GM19193 (cell line): ENCODE data around the gene UBE2V1.

Experiments
- POLR2A ChIP-seq: IDR thresholded peaks from 4 replicates; pipeline ENCODE4 v1.6.1; 2011; ENCODE audit not compliant: insufficient read depth, insufficient read length; ENCODE audit errors: extremely low read depth

Gene UBE2V1

DNA sequence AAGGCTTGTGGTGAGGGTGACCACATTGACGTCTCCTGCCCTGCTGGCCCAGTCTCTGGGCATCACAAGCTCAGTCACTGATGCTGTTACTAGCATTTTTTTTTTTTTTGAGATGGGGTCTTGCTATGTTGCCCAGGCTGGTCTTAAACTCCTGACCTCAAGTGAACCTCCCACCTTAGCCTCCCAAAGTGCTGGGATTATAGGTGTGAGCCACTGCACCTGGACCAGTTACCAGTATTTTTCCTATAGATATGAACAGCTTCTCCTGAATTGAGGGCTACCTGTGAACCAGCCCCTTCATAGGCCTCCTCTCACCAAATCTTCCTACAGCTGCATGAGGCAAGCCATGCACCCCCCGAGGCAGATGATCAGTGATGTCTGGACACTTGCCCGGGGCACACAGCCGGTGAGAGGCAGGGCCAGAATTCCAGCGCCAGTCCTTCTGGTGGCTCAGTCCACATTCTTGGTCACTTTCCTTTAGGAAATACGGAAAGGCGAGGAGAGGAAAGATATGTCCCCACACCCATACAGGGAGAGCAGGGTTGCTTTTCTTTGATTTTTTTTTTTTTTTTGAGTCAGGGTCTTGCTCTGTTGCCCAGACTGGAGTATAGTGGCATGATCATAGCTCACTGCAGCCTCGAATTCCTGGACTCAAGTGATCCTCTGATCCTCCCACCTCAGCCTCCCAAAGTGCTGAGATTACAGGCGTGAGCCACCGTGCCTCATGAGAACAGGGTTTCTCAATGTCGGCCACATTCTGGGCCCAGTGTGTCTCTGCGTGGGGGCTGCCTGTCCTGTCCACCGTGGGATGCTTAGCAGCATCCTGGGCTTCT lies 50.7 kb downstream of the UBE2V1 start:
- TF ChIP-seq POLR2A: no peak

DNA sequence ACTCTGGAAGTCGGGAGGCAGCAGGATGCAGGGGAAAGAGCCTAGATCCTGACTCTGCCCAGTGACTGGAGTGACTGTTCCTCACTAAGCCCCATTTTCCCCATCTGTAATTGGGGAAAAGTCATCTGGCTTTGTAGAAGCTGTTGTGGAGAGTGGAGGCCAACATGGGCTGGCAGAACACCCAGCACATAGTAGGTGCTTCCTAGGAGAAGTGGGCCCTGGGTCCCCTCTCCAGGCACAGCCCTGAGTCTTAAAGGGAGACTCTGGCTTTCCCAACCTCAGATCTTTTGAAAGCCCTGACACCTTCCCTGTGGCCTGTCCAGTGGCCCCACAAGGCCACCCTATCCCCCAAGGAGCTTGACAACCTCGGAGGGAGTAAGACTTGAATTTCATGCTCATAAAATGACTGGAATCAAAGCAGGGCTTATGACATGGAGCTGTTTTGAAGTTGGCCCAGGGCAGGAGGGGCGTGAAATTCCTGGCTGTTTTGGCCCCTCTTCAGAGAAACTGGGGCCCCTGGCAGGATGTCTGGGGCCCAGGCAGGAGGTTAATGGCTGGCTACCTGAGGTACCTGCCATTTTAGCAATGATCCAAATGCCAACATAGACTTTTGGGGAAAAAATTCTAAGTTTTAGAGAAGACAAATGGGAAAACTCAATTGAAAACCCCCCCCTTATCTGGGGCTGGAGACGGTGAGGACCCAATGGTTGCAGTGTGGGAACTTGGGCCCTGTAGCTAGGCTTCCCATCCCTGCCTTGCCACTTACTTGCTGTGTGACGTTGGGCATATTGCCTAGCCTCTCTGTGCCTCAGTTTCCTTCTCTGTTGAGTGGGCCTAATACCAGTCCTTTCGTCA lies 51.6 kb downstream of the UBE2V1 start:
- no peak for TF ChIP-seq POLR2A

DNA sequence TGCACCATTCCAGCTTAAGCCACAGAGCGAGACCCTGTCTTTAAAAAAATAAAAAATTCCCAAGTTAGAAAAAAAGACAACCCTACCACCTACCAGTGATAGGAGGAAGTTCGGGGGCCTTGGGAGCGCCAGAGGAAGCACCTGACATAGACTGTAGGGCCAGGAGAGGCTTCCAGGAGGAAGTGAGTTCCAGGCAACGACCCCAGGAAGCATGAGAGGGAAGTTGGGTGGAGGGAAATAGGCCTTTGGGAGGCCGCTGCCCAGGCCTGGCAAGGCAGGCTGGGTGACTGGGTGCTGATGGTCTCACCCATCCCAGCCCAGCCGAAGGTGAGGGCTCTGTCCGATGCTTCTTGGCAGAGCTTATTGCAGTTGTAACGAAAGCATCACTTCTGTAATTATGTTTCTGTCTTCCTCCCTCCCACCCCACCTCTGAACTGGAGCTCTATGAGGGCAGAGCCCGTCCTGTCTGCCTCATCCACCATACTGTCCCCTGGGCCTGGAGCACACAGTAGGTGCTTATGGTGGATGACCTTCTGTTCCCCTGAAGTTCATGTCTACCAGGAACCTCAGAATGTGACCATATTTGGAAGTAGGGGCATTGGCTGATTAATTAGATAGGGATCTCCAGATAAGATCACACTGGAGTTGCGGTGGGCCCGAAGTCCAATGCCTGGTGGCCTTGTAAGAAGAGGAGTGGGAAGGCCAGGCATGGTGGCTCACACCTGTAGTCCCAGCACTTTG lies 54.1 kb downstream of the UBE2V1 start:
- TF ChIP-seq POLR2A: no peak

DNA sequence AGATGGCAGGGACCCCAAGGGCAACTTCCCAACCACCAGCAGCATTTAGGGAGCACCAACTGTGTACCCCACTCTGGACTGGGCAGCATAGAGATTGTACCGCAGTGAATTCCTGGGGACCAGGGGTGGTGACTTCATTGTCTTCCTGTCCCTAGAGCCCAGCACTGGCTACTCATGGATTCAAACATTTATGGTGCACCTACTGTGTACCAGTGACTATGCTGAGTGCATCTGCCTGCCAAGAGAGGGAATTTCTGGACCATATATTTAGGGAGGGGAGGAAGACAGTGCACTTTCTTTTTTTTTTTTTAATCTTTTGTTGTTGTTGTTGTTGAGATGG lies 55.3 kb downstream of the UBE2V1 start:
- no peak for TF ChIP-seq POLR2A

DNA sequence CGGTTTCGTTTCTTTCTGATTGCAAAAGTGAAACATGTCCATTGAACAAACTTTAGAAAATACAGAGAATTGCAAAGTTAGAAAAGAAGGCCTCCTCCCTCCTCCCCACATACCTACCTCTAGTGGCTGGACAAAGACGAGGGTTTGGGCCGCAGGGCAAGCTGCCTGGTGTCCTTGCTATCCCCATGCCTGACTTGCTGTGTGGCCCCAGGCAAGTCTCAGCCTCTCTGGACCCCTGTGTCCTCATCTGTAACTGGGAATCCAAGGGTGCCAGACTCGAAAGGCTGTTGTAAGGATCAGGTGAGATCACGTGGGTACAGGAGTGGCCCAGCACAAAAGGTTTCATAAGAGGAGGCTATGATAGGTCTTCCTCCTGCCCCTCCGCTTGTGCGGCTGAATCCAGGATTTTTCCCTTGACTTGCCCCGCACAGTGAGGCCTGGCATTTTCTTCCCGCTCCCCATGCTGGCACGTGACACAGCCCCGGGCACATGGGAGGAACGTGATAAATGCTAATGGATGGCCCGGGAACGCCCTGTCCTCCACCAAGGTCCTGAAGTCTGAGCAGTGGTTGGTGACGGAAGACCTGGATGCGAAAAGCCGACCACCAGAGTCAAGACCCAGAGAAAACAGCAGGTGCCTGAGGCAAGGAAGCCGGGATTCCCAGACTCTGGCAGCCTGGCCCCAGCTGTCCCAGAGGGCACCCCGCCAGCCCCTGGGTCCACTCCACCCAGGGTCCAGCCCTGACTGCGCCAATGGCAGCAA lies 55.8 kb downstream of the UBE2V1 start:
- no peak for TF ChIP-seq POLR2A

DNA sequence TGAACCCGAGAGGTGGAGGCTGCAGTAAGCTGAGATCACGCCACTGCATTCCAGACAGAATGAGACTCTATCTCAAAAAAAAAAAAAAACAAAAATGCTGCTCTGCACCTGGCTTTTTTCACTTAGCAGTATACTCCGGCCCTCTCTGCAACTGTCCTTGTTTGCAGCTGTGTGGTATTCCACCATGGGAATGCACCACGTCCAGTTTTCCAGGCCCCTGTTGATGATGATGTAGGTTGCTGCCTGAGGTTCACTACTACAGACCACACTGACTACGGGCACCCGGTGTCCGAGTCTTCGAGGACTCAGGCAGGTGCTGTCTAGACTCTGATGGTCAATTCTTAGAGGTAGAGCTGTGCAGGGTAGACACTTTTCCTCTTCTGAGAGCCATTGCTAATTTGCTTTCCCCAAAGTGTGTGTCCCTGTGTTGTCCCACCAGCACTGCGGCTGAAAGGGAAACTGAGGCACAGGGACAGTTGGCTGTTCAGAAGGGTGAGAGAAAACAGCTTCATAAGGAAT lies 56.5 kb downstream of the UBE2V1 start:
- no peak for TF ChIP-seq POLR2A

DNA sequence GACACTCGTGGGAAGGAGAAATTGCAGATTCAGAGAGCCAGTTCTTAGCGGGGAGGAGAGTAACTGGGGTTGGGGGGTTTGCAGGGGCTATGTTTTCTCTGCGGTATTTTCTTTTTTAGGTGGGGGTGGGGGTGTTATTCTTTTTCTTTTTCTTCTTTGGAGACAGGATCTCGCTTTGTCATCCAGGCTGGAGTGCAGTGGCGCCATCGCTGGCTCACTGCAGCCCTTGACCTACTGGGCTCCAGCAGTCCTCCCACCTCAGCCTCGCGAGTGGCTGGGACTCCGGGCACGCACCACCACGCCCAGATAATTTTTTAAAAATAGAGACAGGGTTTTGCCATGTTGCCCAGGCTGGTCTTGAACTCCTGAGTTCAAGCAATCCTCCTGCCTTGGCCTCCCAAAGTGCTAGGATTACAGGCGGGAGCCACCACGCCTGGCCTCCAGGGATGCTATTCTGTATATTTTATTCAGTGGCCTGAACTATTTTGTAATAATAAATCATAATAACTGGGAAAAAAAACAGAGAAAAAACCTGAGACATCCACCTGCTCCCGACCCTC lies 57.3 kb downstream of the UBE2V1 start:
- no peak for TF ChIP-seq POLR2A

DNA sequence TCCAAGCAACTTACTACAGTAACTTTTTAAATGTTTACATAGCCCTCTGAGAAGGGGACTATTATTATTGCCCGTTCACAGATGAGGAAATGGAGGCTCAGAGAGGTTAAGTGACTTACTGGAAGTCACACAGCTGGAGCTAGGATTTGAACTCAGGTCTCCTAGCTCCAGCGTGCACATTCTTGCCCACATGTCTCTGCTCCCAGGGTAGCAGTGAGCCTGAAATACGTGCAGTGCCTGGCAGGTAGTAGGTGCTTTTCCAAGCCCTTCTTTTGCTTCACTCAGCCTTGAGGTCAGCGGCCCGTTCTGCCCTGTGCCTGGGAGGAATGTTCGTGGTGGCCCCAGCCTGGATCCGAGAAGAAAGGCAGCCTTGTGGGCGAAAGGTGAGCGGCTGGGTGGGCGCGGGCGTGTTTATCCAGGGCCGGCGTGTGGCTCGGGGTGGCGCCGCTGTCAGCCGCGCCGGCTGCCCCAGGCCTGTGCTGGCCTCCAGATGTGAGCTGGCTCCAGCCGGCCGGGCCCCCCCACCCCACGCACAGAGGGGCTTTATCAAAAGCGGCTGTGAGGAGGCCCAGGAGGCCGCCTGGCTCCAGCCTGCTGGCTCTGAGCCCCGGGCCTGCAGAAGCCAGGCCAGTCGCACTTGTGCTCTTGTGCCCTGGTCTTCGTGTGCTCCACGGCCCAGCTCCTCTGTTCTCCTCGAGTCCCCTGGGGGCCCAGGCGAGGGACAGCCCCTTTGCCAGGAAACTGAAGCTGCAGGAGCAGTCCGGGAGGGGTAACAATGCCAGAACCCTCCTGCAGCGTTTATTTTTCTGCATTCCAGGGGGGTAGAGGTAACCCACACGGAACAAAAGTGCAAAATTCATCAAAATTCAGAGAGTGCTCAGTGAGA lies 58.1 kb downstream of the UBE2V1 start:
- no peak for TF ChIP-seq POLR2A

DNA sequence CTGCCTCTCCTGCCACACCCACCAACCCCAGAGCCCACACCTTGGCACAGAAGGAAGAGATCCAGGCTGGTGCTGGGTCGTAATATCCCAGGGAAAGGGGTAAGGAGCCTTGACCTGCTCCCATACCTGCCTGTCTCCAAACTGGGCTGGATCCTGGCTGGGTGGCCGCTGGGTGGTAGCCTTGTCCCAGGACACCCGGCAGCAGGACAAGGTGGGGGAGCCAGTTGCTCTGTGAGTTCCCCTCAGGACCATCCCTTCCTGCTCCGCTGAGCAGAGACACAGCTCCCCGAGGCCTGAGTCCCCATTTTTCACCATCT lies 58.8 kb downstream of the UBE2V1 start:
- no peak for TF ChIP-seq POLR2A

DNA sequence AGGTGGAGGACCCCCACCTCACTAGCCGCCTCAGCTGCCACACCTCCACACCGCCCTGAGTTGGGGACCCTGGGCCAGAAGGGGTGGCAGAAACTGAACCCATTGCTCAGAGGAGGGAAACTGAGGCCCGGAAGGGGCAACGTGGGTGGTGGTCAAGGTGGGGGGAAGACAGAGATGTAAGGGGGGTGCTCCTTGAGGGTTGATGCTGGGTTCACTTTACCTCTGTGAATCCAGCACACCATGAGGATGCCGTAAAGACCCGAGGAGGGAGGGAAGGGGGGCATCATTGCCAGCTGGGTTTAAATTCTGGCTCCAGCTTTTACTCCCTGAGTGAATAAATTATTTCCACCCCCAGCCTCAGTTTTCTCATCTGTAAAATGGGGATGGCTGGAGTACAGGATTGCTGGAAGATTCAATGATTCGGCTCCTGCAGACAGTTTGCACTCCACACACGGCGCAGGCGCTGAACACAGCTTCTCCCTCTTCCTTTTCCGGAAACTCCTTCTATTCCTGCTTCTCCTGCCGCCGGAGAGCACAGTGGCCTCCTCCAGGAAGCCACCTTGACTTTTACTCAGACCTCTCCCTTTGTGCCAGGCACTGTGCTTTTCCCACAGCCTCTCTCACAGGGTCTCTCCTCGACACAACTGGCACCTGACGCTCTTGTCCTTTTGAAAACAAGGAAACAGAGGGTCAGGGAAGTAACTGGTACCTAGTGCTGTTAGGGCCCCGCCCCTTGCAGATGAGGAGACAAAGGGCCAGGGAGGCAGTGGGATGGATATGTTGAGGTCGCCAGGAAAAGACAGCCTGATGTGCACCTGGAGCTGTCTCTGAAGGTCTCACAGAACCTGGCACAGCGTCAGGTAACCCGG lies 59.4 kb downstream of the UBE2V1 start:
- no peak for TF ChIP-seq POLR2A

DNA sequence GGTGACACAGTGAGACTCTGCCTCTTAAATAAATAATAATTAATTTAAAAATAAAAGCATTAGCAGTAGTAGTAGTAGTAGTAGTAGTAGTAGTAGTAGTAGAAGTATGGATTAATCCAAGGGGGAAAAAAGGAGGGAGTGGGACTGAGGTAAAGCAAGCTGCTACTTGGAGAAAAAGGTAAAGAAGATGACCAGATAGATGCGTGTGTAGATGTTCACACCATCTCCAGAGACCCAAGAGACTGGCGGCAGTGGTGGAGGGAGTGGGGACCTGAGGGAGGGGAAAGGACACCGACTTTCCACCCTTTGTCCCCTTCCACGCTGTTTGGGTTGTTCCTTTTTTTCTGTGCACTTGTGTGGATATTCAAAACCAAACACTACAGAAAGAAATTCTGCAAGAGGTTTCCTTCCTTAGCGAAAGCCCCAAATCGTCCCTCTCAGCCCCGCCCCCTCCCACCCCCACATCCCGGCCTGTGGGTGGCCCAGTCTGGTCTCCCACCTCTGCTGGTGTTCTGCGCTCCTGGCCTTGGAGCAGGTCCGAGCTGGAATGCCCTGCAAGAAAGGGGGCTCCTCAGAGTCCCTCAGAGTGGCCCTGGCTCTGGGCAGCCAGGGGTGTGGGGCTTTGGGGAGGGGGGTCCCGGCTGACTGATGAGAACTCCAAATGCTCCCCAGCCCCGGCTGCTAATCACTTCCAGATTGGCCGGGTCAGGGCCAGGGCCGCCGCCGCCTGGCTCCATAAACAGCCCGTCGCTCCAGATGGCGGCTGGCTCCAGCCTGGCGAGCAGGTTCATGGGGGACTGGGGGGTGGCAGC lies 60.2 kb downstream of the UBE2V1 start:
- TF ChIP-seq POLR2A: no peak
